ENCODE measurements around the gene TGM6.

Gene TGM6

DNA sequence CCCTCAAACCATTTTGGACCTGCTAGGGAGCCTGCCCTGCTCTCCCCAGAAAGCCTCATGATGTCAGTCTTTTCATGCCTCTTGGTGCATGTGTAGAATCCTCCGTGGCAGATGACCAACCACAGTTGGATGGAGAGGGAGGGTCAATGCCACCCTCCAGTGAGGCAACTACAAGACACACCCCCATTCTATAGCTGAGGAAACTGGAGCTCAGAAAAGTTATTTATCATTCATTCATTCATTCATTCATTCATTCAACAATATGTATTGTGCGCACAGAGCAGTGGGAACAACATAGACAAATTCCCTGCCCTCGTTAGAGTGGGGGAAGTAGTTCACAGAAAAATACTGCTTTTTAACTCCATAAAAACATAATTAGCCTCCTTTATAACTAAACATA lies 73.1 kb downstream of the TGM6 start:
- no peak for DNase-seq (ENCODE audit: extremely low read depth, insufficient read length)
- Histone ChIP-seq H3K27me3 (replicated peaks; ENCODE audit: control insufficient read depth, insufficient read depth, low read length) (no peaks in the 10 kb centered on the region), H3K36me3 (ENCODE audit: control insufficient read depth, insufficient read depth, low read length) (no peaks in the 10 kb centered on the region), H3K4me3 (replicated peaks; ENCODE audit: low read depth, low read length) (no peak overlapping the region)
- TF ChIP-seq, protein P1, sequence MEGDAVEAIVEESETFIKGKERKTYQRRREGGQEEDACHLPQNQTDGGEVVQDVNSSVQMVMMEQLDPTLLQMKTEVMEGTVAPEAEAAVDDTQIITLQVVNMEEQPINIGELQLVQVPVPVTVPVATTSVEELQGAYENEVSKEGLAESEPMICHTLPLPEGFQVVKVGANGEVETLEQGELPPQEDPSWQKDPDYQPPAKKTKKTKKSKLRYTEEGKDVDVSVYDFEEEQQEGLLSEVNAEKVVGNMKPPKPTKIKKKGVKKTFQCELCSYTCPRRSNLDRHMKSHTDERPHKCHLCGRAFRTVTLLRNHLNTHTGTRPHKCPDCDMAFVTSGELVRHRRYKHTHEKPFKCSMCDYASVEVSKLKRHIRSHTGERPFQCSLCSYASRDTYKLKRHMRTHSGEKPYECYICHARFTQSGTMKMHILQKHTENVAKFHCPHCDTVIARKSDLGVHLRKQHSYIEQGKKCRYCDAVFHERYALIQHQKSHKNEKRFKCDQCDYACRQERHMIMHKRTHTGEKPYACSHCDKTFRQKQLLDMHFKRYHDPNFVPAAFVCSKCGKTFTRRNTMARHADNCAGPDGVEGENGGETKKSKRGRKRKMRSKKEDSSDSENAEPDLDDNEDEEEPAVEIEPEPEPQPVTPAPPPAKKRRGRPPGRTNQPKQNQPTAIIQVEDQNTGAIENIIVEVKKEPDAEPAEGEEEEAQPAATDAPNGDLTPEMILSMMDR (IDR thresholded peaks at IDR 0.05; ENCODE audit: insufficient read depth, low read length, poor library complexity, severe bottlenecking), result no peak

DNA sequence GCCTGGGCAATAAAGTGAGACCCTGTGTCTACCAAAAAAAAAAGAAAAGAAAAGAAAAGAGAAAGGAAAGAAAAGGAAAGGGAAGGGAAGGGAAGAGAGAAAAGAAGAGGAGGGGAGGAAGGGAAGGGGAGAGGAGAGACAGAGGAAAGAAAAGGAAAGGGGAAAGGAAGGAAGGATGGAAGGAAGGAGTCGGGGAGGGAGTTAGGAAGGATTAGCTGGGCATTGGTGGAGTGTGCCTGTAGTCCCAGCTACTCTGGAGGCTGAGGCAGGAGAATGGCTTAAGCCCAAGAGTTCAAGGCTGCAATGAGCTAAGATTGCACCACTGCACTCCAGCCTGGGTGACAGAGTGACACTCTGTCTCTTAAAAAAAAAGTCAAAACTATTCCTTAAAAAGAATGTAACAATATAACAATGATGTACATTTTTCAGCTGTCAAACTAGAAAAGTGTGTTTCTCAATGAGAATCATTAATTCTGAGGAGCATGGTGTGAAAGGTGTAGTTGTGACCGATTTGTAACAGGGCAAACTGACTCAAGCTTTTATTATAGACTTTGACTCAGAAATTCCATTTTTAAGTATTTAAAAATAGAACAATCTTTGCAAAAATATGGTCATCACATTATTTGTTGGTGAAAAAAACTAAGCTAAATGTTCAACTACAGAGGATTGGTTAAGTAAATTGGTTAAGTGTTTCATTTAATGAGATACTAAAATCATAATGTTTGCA lies 75.2 kb downstream of the TGM6 start:
- DNase-seq (ENCODE audit: extremely low read depth, insufficient read length), result no peak
- no peak overlapping the region for H3K4me3 ChIP-seq (replicated peaks; ENCODE audit: low read depth, low read length)
- peaks cover 3% of the 10 kb centered on the region for H3K36me3 ChIP-seq (ENCODE audit: control insufficient read depth, insufficient read depth, low read length)
- TF ChIP-seq, protein P1 (IDR thresholded peaks at IDR 0.05; ENCODE audit: insufficient read depth, low read length, poor library complexity, severe bottlenecking), result no peak
- no peaks in the 10 kb centered on the region for H3K27me3 ChIP-seq (replicated peaks; ENCODE audit: control insufficient read depth, insufficient read depth, low read length)

DNA sequence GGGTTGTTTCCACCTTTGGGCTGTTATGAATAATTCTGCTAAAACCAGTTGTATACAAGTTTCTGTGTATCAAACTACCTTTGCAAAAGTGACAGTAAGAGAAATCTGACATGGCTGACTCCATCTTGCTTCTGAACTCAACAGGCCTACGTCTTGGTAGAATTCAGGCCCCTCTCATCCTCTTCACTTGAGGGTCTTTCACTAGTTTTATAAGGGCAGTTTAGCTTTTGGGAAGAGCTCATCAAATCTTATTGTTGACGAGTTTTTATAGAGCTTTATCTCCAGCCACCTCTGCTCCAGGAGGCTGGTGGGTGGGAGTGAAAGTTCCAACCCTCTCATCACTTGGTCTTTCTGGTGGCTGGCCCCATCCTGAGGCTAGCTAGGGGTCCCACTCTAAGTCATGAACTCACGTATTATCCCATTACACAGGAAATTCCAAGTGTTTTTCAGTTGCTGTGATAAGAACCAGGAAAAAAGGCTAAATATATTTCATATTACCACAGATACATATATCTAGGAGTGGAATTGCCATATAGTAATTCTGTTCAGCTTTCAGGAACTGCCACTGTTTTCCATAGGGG lies 78.3 kb downstream of the TGM6 start:
- DNase-seq (ENCODE audit: extremely low read depth, insufficient read length), result no peak
- TF ChIP-seq, protein P1 (IDR thresholded peaks at IDR 0.05; ENCODE audit: insufficient read depth, low read length, poor library complexity, severe bottlenecking), result no peak
- Histone ChIP-seq H3K36me3 (ENCODE audit: control insufficient read depth, insufficient read depth, low read length) (peaks cover 13% of the 10 kb centered on the region), H3K4me3 (replicated peaks; ENCODE audit: low read depth, low read length) (no peak overlapping the region), H3K27me3 (replicated peaks; ENCODE audit: control insufficient read depth, insufficient read depth, low read length) (no peaks in the 10 kb centered on the region)

DNA sequence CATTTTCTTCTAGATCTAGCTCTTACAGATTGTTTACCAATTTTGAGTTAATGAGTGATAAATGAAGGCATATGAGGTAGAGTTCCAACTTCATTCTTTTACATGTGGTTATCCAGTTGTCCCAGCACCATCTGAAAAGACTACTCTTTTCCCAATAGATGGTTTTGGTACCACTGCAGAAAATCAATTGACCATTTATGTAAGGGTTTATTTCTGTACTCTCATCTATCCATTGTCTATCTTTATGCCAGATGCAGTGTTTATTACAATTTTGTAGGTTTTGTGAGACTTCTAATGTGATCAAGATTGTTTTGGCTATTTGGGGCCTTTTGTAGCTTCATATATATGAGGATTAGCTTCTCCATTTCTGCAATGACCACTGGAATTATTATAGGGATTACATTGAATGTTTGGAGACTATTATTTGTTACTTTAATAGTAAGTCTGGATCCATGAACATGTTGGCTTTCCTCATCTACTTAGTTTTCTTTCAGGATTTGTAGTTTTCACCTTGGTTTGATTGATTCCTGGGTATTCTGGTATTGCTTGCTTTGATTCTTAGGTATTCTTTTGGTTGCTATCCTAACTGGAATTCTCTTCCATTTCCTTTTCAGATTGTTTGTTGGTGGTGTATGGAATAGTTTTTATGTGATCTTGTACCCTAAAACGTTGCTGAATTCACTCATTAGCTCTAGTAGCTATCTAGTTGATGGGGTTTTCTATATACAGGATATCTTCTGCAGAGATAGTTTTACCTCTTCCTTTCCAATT lies 79.5 kb downstream of the TGM6 start:
- H3K4me3 ChIP-seq (replicated peaks; ENCODE audit: low read depth, low read length), result no peak overlapping the region
- peaks cover 15% of the 10 kb centered on the region for H3K36me3 ChIP-seq (ENCODE audit: control insufficient read depth, insufficient read depth, low read length)
- no peak for DNase-seq (ENCODE audit: extremely low read depth, insufficient read length)
- TF ChIP-seq, protein P1 (IDR thresholded peaks at IDR 0.05; ENCODE audit: insufficient read depth, low read length, poor library complexity, severe bottlenecking), result no peak
- no peaks in the 10 kb centered on the region for H3K27me3 ChIP-seq (replicated peaks; ENCODE audit: control insufficient read depth, insufficient read depth, low read length)

DNA sequence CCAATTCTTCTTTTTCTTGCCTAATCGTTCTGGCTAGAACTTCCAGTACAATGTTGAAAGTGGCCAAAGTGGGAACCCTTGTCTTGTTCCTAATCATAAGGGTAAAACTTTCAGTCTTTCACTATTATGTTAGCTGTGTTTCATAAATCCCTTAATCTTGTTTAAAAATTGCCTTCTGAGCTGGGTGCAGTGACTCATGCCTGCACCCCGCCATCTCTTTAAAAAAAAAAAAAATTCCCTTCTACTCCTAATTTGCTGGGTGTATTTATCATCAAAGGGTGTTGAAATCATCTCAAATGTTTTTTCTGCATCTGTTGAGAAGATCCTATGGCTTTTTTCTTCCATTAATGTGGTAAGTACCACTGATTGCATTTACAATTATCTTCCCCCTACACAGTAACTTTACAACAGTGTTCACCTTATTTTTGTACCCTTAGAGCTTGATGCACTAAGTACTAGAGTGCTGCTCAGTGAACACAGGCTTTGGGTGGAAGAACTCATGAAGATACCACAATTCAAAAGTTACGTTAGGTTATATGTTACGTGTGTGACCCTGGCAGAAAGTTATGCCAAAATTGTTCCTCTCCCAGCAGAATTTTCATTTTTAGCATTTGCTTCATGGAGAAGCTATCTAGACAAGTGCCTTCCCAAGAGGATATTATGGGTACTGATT lies 80.2 kb downstream of the TGM6 start:
- Histone ChIP-seq H3K27me3 (replicated peaks; ENCODE audit: control insufficient read depth, insufficient read depth, low read length) (no peaks in the 10 kb centered on the region), H3K4me3 (replicated peaks; ENCODE audit: low read depth, low read length) (no peak overlapping the region), H3K36me3 (ENCODE audit: control insufficient read depth, insufficient read depth, low read length) (peaks cover 20% of the 10 kb centered on the region)
- DNase-seq (ENCODE audit: extremely low read depth, insufficient read length), result no peak
- TF ChIP-seq, protein P1 (IDR thresholded peaks at IDR 0.05; ENCODE audit: insufficient read depth, low read length, poor library complexity, severe bottlenecking), result no peak
